ENCODE results near the gene SIGLEC5. TPM values are rescaled to one million over a fixed set of nuclear protein-coding genes. Genes with fewer than 3 reads are reported as not detected.

The SIGLEC5 gene
- total and polyA plus RNA-seq, 2 of the 8 experiments (the other 6 are each of a cell fraction or from before 2014, with no cell fraction given) = not detected

DNA sequence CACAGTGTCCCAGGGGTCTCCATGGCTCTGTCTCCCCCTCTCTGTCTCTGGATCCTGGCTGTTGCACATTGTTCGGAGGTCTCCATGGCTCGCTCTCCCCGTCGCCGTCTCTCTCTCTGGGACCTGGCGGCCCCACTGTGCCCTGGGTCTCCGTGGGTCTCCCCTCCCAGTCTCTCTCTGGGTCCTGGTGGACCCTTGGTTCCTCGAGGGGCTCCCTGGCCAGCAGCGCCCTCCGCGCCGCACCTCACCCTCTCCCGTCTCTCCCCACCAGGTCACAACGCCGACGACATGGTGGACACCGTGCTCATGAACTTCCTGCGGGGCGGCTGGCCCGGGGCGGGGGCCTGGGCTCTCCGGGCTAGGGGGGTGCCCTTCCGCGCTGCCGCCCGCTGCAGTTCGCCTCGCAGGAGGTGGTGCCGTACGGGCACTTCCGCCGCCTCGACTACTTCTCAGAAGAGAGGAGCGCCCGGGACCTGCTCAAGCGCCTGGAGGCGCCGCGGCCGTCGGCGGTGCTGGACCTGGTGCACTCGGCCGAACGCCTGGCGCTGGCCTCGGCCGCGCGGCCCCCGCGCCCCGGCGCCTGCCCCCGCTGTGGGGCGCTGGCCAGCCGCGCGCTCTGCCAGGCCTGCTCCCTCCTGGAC is 29.1 kb downstream of the SIGLEC5 start:
- Histone ChIP-seq H2BK12ac (ENCODE audit: low read depth, low read length) (no peak overlapping the region), H4K20me1 (replicated peaks in 1 of 2; ENCODE audit: control insufficient read depth in 1 of 2, insufficient read depth in 2 of 2, low read length in 2 of 2) (no peaks in the 10 kb centered on the region), H3K27ac (ENCODE audit: low read depth, low read length) (no peak overlapping the region), H3K4ac (replicated peaks; ENCODE audit: insufficient read length, low read depth, low read length) (no peak overlapping the region), H2BK15ac (ENCODE audit: low read length) (no peak overlapping the region), H3K36me3 (ENCODE audit: control insufficient read depth in 2 of 4, insufficient read depth in 4 of 4, low read length in 3 of 4) (no peaks in the 10 kb centered on the region), H3K79me2 (ENCODE audit: control insufficient read depth in 1 of 2, insufficient read depth in 2 of 2, low read length in 2 of 2) (no peaks in the 10 kb centered on the region), H3K4me1 (replicated peaks in 1 of 4; ENCODE audit: control insufficient read depth in 3 of 4, insufficient read depth in 4 of 4, low read length in 3 of 4) (no peaks in the 10 kb centered on the region), H3K18ac (ENCODE audit: extremely low read depth, low read length) (no peak overlapping the region), H3K4me2 (ENCODE audit: insufficient read depth in 1 of 2, low read depth in 2 of 2, low read length in 2 of 2) (no peak overlapping the region), H3K23ac (ENCODE audit: insufficient read length) (no peak overlapping the region), H2BK120ac (replicated peaks; ENCODE audit: low read depth, low read length) (no peak overlapping the region), H3K27me3 (replicated peaks in 1 of 4; ENCODE audit: control insufficient read depth in 3 of 4, extremely low read depth in 1 of 4, insufficient read depth in 3 of 4, low read length in 3 of 4) (no peaks in the 10 kb centered on the region), H4K5ac (ENCODE audit: insufficient read length, low read depth, low read length) (no peak overlapping the region), H2AK5ac (ENCODE audit: low read depth, low read length) (no peak overlapping the region), H3K23me2 (ENCODE audit: low read depth, low read length) (no peaks in the 10 kb centered on the region; the same call in 1 of the 2 replicates), H3K14ac (ENCODE audit: insufficient read length) (no peak overlapping the region), H4K91ac (replicated peaks; ENCODE audit: insufficient read length, low read length) (no peak overlapping the region), H3K56ac (replicated peaks; ENCODE audit: insufficient read length, low read depth, low read length) (no peak overlapping the region), H3K9me3 (ENCODE audit: insufficient read depth in 2 of 2, low read depth in 1 of 2, low read length in 1 of 2) (peaks cover 31 to 62% of the 10 kb centered on the region in 2 experiments; a peak in 3 of 4 replicates), H2BK5ac (ENCODE audit: low read depth, low read length) (no peak overlapping the region), H3K79me1 (ENCODE audit: low read depth, low read length) (no peaks in the 10 kb centered on the region), H4K8ac (ENCODE audit: extremely low read depth, insufficient read depth, low read length) (no peak overlapping the region), H2BK20ac (ENCODE audit: low read length) (no peak overlapping the region), H3K9ac (replicated peaks in 1 of 4; ENCODE audit: extremely low read depth in 1 of 4, low read depth in 3 of 4, low read length in 3 of 4) (no peak overlapping the region), H2AFZ (ENCODE audit: low read length) (no peak overlapping the region), H3K4me3 (ENCODE audit: extremely low read depth in 1 of 4, insufficient read depth in 2 of 4, low read depth in 3 of 4, low read length in 4 of 4) (no peak overlapping the region)
- ChIA-PET CTCF (ENCODE audit: partially characterized antibody) (no interaction called here), POLR2A (ENCODE audit: partially characterized antibody) (no interaction called here)
- 94% methylated on average over 17 of the region's 59 CpGs; no CpG with 5 or more reads in 1 of the 2 experiments for WGBS, 2 experiments (ENCODE audit: extremely low coverage in 1 of 2, insufficient coverage in 1 of 2, insufficient read length in 1 of 2, insufficient replicate concordance in 2 of 2, low coverage in 1 of 2, low lambda C conversion rate in 2 of 2, missing lambda C conversion rate in 1 of 2)
- no peak for TF ChIP-seq POLR2A (IDR thresholded peaks at IDR 0.05; ENCODE audit: control extremely low read depth in 1 of 2, low read depth in 2 of 2, low read length in 2 of 2)
- no peak for TF ChIP-seq CBX8 (IDR thresholded peaks at IDR 0.05; ENCODE audit: borderline replicate concordance, low read depth, low read length)
- TF ChIP-seq RBBP5 (IDR thresholded peaks at IDR 0.05; ENCODE audit: borderline replicate concordance, low read depth, low read length) = no peak
- no peak for TF ChIP-seq HDAC2 (IDR thresholded peaks at IDR 0.05; ENCODE audit: borderline replicate concordance in 1 of 2, low read depth in 2 of 2, low read length in 2 of 2)
- TF ChIP-seq, protein P1, sequence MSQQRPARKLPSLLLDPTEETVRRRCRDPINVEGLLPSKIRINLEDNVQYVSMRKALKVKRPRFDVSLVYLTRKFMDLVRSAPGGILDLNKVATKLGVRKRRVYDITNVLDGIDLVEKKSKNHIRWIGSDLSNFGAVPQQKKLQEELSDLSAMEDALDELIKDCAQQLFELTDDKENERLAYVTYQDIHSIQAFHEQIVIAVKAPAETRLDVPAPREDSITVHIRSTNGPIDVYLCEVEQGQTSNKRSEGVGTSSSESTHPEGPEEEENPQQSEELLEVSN (IDR thresholded peaks at IDR 0.05) = no peak
- no peak for TF ChIP-seq CHD2 (IDR thresholded peaks at IDR 0.05; ENCODE audit: low read length)
- no peak for TF ChIP-seq FOSL1 (IDR thresholded peaks at IDR 0.05; ENCODE audit: insufficient read depth, low read depth, low read length)
- DNase-seq (ENCODE audit: low read depth in 1 of 2, low spot score in 2 of 2) (no peak), FAIRE-seq (no peak)
